ENCODE results near the gene DNASE1L1.

DNASE1L1 gene

GRCh38 chrX:154355094-154355775 lies 53.8 kb downstream of the DNASE1L1 start:
- no peak overlapping the region for H3K27ac ChIP-seq (ENCODE audit: extremely low read depth, low read depth, low read length)
- ChIA-PET CTCF (no interaction called here), POLR2A (interaction anchor here (0.7 to 1.5 kb wide), 5 partner anchors 8 to 135 kb away, joined by 3 to 7 read pairs (median 3); partner anchors contain the start of gene SLC10A3)
- TF ChIP-seq KLF17 (tag by site-specific recombination; IDR thresholded peaks at IDR 0.05) (no peak), GLIS2 (tag by site-specific recombination; IDR thresholded peaks at IDR 0.05) (no peak), ZNF155 (tag by site-specific recombination; IDR thresholded peaks at IDR 0.05) (no peak), KLF8 (tag by site-specific recombination; IDR thresholded peaks at IDR 0.05) (0 out of 2 replicates have a peak, but pooled peaks have one; percentile 12), ZNF777 (tag by site-specific recombination; IDR thresholded peaks at IDR 0.05; ENCODE audit: borderline replicate concordance) (no peak)
- TF ChIP-seq, protein P1, sequence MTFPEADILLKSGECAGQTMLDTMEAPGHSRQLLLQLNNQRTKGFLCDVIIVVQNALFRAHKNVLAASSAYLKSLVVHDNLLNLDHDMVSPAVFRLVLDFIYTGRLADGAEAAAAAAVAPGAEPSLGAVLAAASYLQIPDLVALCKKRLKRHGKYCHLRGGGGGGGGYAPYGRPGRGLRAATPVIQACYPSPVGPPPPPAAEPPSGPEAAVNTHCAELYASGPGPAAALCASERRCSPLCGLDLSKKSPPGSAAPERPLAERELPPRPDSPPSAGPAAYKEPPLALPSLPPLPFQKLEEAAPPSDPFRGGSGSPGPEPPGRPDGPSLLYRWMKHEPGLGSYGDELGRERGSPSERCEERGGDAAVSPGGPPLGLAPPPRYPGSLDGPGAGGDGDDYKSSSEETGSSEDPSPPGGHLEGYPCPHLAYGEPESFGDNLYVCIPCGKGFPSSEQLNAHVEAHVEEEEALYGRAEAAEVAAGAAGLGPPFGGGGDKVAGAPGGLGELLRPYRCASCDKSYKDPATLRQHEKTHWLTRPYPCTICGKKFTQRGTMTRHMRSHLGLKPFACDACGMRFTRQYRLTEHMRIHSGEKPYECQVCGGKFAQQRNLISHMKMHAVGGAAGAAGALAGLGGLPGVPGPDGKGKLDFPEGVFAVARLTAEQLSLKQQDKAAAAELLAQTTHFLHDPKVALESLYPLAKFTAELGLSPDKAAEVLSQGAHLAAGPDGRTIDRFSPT (tag by site-specific recombination; IDR thresholded peaks at IDR 0.05) = peak; percentile 26; the same call in 1 of the 2 replicates
- TF ChIP-seq, protein P2, sequence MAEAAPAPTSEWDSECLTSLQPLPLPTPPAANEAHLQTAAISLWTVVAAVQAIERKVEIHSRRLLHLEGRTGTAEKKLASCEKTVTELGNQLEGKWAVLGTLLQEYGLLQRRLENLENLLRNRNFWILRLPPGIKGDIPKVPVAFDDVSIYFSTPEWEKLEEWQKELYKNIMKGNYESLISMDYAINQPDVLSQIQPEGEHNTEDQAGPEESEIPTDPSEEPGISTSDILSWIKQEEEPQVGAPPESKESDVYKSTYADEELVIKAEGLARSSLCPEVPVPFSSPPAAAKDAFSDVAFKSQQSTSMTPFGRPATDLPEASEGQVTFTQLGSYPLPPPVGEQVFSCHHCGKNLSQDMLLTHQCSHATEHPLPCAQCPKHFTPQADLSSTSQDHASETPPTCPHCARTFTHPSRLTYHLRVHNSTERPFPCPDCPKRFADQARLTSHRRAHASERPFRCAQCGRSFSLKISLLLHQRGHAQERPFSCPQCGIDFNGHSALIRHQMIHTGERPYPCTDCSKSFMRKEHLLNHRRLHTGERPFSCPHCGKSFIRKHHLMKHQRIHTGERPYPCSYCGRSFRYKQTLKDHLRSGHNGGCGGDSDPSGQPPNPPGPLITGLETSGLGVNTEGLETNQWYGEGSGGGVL (tag by site-specific recombination; IDR thresholded peaks at IDR 0.05) = no peak
- H3K4me1 ChIP-seq (ENCODE audit: control insufficient read depth, insufficient read depth, low read length) = no peaks in the 10 kb centered on the region
- H3K36me3 ChIP-seq (ENCODE audit: control insufficient read depth in 2 of 2, insufficient read depth in 1 of 2, low read length in 2 of 2) = peaks cover 3 to 100% of the 10 kb centered on the region in 2 experiments; a peak in 1 of 3 replicates
- H3K4me3 ChIP-seq (ENCODE audit: low read depth, low read length) = no peak overlapping the region
- no peaks in the 10 kb centered on the region for H3K9me3 ChIP-seq (ENCODE audit: control insufficient read depth, insufficient read depth, low read depth, low read length)

DNA sequence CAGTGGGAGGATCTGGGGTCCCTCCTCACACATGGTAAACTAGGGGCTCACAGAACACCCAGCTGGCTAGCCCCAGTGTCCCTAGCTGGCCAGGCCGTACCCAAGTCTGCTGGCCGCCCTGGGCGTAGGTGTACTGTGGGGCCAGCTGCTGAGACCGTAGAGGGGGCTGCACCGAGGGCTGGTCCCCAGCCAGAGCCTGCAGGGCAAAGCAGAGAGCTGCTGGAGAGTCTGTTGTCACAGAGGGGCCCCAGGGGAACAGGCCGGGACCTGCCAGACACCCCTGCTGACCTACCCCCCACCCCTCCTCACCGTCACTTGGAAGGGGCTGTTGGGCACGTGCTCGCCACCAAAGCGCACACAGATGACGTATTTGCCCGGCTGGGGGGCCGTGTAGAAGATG lies 54.5 kb downstream of the DNASE1L1 start:
- Histone ChIP-seq H3K4me3 (ENCODE audit: low read depth, low read length) (no peak overlapping the region), H3K9me3 (ENCODE audit: control insufficient read depth, insufficient read depth, low read depth, low read length) (no peaks in the 10 kb centered on the region), H3K4me1 (ENCODE audit: control insufficient read depth, insufficient read depth, low read length) (no peaks in the 10 kb centered on the region), H3K27ac (ENCODE audit: extremely low read depth, low read depth, low read length) (no peak overlapping the region), H3K36me3 (ENCODE audit: control insufficient read depth in 2 of 2, insufficient read depth in 1 of 2, low read length in 2 of 2) (peaks cover 3 to 100% of the 10 kb centered on the region in 2 experiments; a peak in 1 of 3 replicates)
- POLR2A ChIA-PET = interaction anchor here (0.9 to 1.6 kb wide), 3 partner anchors 8 to 17 kb away, joined by 4 to 6 read pairs (median 5); no protein-coding TSS in a partner anchor
- CTCF ChIA-PET = no interaction called here
- TF ChIP-seq, protein P3, sequence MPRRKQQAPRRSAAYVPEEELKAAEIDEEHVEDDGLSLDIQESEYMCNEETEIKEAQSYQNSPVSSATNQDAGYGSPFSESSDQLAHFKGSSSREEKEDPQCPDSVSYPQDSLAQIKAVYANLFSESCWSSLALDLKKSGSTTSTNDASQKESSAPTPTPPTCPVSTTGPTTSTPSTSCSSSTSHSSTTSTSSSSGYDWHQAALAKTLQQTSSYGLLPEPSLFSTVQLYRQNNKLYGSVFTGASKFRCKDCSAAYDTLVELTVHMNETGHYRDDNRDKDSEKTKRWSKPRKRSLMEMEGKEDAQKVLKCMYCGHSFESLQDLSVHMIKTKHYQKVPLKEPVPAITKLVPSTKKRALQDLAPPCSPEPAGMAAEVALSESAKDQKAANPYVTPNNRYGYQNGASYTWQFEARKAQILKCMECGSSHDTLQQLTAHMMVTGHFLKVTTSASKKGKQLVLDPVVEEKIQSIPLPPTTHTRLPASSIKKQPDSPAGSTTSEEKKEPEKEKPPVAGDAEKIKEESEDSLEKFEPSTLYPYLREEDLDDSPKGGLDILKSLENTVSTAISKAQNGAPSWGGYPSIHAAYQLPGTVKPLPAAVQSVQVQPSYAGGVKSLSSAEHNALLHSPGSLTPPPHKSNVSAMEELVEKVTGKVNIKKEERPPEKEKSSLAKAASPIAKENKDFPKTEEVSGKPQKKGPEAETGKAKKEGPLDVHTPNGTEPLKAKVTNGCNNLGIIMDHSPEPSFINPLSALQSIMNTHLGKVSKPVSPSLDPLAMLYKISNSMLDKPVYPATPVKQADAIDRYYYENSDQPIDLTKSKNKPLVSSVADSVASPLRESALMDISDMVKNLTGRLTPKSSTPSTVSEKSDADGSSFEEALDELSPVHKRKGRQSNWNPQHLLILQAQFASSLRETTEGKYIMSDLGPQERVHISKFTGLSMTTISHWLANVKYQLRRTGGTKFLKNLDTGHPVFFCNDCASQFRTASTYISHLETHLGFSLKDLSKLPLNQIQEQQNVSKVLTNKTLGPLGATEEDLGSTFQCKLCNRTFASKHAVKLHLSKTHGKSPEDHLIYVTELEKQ (tag by site-specific recombination; IDR thresholded peaks at IDR 0.05; ENCODE audit: borderline replicate concordance) = no peak
- TF ChIP-seq ZSCAN30 (tag by site-specific recombination; IDR thresholded peaks at IDR 0.05) (no peak), ZNF837 (tag by site-specific recombination; IDR thresholded peaks at IDR 0.05) (no peak), ZNF184 (tag by site-specific recombination; IDR thresholded peaks at IDR 0.05) (no peak), WT1 (tag by site-specific recombination; IDR thresholded peaks at IDR 0.05) (no peak), HOXD13 (CRISPR knock-in tag; IDR thresholded peaks at IDR 0.05; ENCODE audit: borderline replicate concordance) (no peak), ZNF664 (tag by site-specific recombination; IDR thresholded peaks at IDR 0.05) (no peak), ZNF777 (tag by site-specific recombination; IDR thresholded peaks at IDR 0.05; ENCODE audit: borderline replicate concordance) (no peak), ZNF426 (tag by site-specific recombination; IDR thresholded peaks at IDR 0.05) (no peak), ZFP69B (tag by site-specific recombination; IDR thresholded peaks at IDR 0.05) (no peak), MEIS1 (CRISPR knock-in tag; IDR thresholded peaks at IDR 0.05; ENCODE audit: borderline replicate concordance) (no peak)
- TF ChIP-seq, protein P4, sequence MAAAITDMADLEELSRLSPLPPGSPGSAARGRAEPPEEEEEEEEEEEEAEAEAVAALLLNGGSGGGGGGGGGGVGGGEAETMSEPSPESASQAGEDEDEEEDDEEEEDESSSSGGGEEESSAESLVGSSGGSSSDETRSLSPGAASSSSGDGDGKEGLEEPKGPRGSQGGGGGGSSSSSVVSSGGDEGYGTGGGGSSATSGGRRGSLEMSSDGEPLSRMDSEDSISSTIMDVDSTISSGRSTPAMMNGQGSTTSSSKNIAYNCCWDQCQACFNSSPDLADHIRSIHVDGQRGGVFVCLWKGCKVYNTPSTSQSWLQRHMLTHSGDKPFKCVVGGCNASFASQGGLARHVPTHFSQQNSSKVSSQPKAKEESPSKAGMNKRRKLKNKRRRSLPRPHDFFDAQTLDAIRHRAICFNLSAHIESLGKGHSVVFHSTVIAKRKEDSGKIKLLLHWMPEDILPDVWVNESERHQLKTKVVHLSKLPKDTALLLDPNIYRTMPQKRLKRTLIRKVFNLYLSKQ (tag by site-specific recombination; IDR thresholded peaks at IDR 0.05; ENCODE audit: borderline replicate concordance) = no peak

Measured in HEK293 (cell line).